Small intestine (tissue), 7 donors: Measurements from ENCODE around the gene PPIP5K1. TPM values are rescaled to one million over a fixed set of nuclear protein-coding genes. Genes with fewer than 3 reads are reported as not detected.

ENCODE experiments used
- DNase-seq, 2 donors: peaks; one replicate each; pipeline versions ENCODE4 v3.0.0 to v3.0.0-alpha.2; 2013
- FAIRE-seq: peaks from 2 replicates; lab custom pipeline; 2012; peaks lifted over from hg19 to GRCh38; lab: Jason Lieb, UNC
- H3K27ac ChIP-seq, 3 donors: one replicate each; pipeline ENCODE4 v1.5.1; 2013; ENCODE audit warnings: low read length in 2 of 3, mild to moderate bottlenecking in 2 of 3, control low read depth in 1 of 3, inconsistent platforms in 1 of 3, low read depth in 1 of 3, moderate library complexity in 1 of 3
- H3K27me3 ChIP-seq, 3 donors: one replicate each; pipeline ENCODE4 v1.6.1; 2013; ENCODE audit warnings: low read length in 3 of 3, inconsistent platforms in 1 of 3; ENCODE audit not compliant: control insufficient read depth in 3 of 3, insufficient read depth in 3 of 3
- H3K36me3 ChIP-seq, 3 donors: one replicate each; pipeline ENCODE4 v1.6.1; 2013; ENCODE audit warnings: low read length in 3 of 3, inconsistent platforms in 1 of 3, low read depth in 1 of 3, mild to moderate bottlenecking in 1 of 3, moderate library complexity in 1 of 3; ENCODE audit not compliant: control insufficient read depth in 3 of 3, insufficient read depth in 2 of 3
- H3K4me1 ChIP-seq, 3 donors: one replicate each; pipeline ENCODE4 v1.6.1; 2013; ENCODE audit warnings: low read length in 2 of 3, inconsistent platforms in 1 of 3, low read depth in 1 of 3, mild to moderate bottlenecking in 1 of 3, moderate library complexity in 1 of 3; ENCODE audit not compliant: control insufficient read depth in 3 of 3, insufficient read depth in 2 of 3
- H3K4me3 ChIP-seq, 3 donors: one replicate each; pipeline ENCODE4 v1.5.1; 2013; ENCODE audit warnings: low read length in 3 of 3, control low read depth in 1 of 3, inconsistent platforms in 1 of 3, low read depth in 1 of 3, mild to moderate bottlenecking in 1 of 3, moderate library complexity in 1 of 3
- H3K9me3 ChIP-seq, 2 donors: one replicate each; pipeline ENCODE4 v1.6.1; 2013; ENCODE audit warnings: low read depth in 1 of 2, low read length in 1 of 2; ENCODE audit not compliant: control insufficient read depth in 2 of 2, insufficient read depth in 1 of 2
- WGBS, 3 donors: extraction: QIAGEN DNeasy Blood & Tissue Kit; methylation state at CpG; one replicate each; pipeline ENCODE4 v1.1.7; 2013; 5-methylcytosine and 5-hydroxymethylcytosine counted together
- polyA plus RNA-seq, 4 donors: library from polyadenylated mRNA; stranded (reverse) in 3 of 4; unstranded in 1 of 4; fragments of 200-250 nt in 3 of 4; fragments of 120-200 nt in 1 of 4; gene quantifications; one replicate each; pipeline versions ENCODE4 v1.2.1 to v1.2.3, GENCODE V29; 2013
- donor health status: healthy with polysubstance abuse.
- donor health status: control.
- donor health status: control.
- donor health status: Bipolar disorder and iron deficiency.
- donor health status: healthy.

Gene PPIP5K1
- polyA plus RNA-seq, 4 donors, result 15.5 to 79.8 (median 62.9) TPM

- H3K36me3 ChIP-seq, result peaks cover 0 to 50% (median 0%) of the 10 kb centered on the region in 3 donors
- WGBS, 3 donors, result 80 to 88% (median 82%) methylated on average over 9 of the region's 9 CpGs
- no peak for DNase-seq
These were observed 62.8 kb downstream of the PPIP5K1 start for GRCh38 chr15:43527016-43527801.

GRCh38 chr15:43526261-43526930 lies 63.6 kb downstream of the PPIP5K1 start:
- FAIRE-seq (no peak), DNase-seq (no peak)
- H3K36me3 ChIP-seq, result peaks cover 0 to 58% (median 0%) of the 10 kb centered on the region in 3 donors
- 85 to 86% (median 86%) methylated on average over 11 of the region's 11 CpGs for WGBS, 3 donors
- no peak overlapping the region for H3K27ac ChIP-seq
- no peaks in the 10 kb centered on the region for H3K9me3 ChIP-seq
- H3K4me3 ChIP-seq, result no peak overlapping the region
- H3K4me1 ChIP-seq, result peaks cover 0 to 3% (median 0%) of the 10 kb centered on the region in 3 donors
- H3K27me3 ChIP-seq, result no peaks in the 10 kb centered on the region

More at GRCh38 chr15:43527016-43527801, 62.8 kb downstream of the PPIP5K1 start:
- Histone ChIP-seq H3K27ac (no peak overlapping the region), H3K4me1 (peaks cover 0 to 6% (median 0%) of the 10 kb centered on the region in 3 donors), H3K9me3 (no peaks in the 10 kb centered on the region), H3K27me3 (no peaks in the 10 kb centered on the region), H3K4me3 (no peak overlapping the region)
- no peak for FAIRE-seq

DNA sequence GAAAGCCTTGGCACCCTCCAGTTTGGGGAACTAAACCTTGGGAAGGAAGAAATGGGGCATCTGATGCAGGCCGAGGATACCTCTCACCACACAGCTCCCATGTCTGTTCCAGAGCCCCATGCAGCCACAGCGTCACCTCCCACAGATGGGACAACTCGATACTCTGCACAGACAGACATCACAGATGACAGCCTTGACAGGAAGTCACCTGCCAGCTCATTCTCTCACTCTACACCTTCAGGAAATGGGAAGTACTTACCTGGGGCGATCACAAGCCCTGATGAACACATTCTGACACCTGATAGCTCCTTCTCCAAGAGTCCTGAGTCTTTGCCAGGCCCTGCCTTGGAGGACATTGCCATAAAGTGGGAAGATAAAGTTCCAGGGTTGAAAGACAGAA lies 64.9 kb downstream of the PPIP5K1 start:
- no peak overlapping the region for H3K4me3 ChIP-seq
- no peaks in the 10 kb centered on the region for H3K4me1 ChIP-seq
- no peaks in the 10 kb centered on the region for H3K9me3 ChIP-seq
- H3K27ac ChIP-seq, result no peak overlapping the region
- H3K36me3 ChIP-seq, result peaks cover 0 to 54% (median 0%) of the 10 kb centered on the region in 3 donors
- no peaks in the 10 kb centered on the region for H3K27me3 ChIP-seq
- 70 to 83% (median 77%) methylated on average over 4 of the region's 4 CpGs for WGBS, 3 donors
- no peak for FAIRE-seq
- DNase-seq, result no peak

DNA sequence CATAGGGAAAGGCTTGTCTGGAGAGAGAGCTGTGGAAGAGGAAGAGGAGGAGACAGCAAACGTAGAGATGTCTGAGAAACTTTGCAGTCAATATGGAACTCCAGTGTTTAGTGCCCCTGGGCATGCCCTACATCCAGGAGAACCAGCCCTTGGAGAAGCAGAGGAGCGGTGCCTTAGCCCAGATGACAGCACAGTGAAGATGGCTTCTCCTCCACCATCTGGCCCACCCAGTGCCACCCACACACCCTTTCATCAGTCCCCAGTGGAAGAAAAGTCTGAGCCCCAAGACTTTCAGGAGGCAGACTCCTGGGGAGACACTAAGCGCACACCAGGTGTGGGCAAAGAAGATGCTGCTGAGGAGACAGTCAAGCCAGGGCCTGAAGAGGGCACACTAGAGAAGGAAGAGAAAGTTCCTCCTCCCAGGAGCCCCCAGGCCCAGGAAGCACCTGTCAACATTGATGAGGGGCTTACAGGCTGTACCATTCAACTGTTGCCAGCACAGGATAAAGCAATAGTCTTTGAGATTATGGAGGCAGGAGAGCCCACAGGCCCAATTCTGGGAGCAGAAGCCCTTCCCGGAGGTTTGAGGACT lies 65.7 kb downstream of the PPIP5K1 start:
- Histone ChIP-seq H3K4me1 (no peaks in the 10 kb centered on the region), H3K36me3 (peaks cover 0 to 51% (median 0%) of the 10 kb centered on the region in 3 donors), H3K9me3 (no peaks in the 10 kb centered on the region), H3K4me3 (no peak overlapping the region), H3K27me3 (no peaks in the 10 kb centered on the region), H3K27ac (no peak overlapping the region)
- 85 to 86% (median 86%) methylated on average over 4 of the region's 4 CpGs for WGBS, 3 donors
- DNase-seq (no peak), FAIRE-seq (no peak)

- Histone ChIP-seq H3K27me3 (no peaks in the 10 kb centered on the region), H3K36me3 (peaks cover 0 to 47% (median 0%) of the 10 kb centered on the region in 3 donors), H3K4me1 (no peaks in the 10 kb centered on the region), H3K27ac (no peak overlapping the region), H3K9me3 (no peaks in the 10 kb centered on the region), H3K4me3 (no peak overlapping the region)
- WGBS, 3 donors, result 87 to 96% (median 88%) methylated on average over 7 of the region's 7 CpGs
- FAIRE-seq, result no peak
- no peak for DNase-seq
These were observed 66.4 kb downstream of the PPIP5K1 start for GRCh38 chr15:43523646-43524045.

- Histone ChIP-seq H3K4me3 (no peak overlapping the region), H3K27ac (no peak overlapping the region), H3K27me3 (no peaks in the 10 kb centered on the region), H3K36me3 (peaks cover 0 to 37% (median 0%) of the 10 kb centered on the region in 3 donors), H3K9me3 (no peaks in the 10 kb centered on the region), H3K4me1 (peaks cover 0 to 11% (median 0%) of the 10 kb centered on the region in 3 donors)
- no peak for FAIRE-seq
- DNase-seq, result no peak
- WGBS, 3 donors, result 74 to 83% (median 76%) methylated on average over 9 of the region's 9 CpGs
These were observed 67.8 kb downstream of the PPIP5K1 start for GRCh38 chr15:43522247-43522646.

DNA sequence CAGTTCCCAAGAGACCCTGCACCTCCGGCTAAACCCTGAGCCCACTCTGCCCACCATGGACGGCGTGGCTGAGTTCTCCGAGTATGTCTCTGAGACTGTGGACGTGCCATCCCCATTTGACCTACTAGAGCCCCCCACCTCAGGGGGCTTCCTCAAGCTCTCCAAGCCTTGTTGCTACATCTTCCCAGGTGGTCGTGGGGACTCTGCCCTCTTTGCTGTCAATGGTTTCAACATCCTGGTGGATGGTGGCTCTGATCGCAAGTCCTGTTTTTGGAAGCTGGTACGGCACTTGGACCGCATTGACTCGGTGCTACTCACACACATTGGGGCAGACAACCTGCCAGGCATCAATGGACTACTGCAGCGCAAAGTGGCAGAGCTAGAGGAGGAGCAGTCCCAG lies 68.6 kb downstream of the PPIP5K1 start:
- Histone ChIP-seq H3K4me3 (no peak overlapping the region), H3K9me3 (no peaks in the 10 kb centered on the region), H3K36me3 (peaks cover 0 to 35% (median 0%) of the 10 kb centered on the region in 3 donors), H3K27ac (no peak overlapping the region), H3K4me1 (peaks cover 0 to 19% (median 0%) of the 10 kb centered on the region in 3 donors), H3K27me3 (no peaks in the 10 kb centered on the region)
- 88 to 94% (median 93%) methylated on average over 11 of the region's 11 CpGs for WGBS, 3 donors
- DNase-seq (no peak), FAIRE-seq (no peak)

DNA sequence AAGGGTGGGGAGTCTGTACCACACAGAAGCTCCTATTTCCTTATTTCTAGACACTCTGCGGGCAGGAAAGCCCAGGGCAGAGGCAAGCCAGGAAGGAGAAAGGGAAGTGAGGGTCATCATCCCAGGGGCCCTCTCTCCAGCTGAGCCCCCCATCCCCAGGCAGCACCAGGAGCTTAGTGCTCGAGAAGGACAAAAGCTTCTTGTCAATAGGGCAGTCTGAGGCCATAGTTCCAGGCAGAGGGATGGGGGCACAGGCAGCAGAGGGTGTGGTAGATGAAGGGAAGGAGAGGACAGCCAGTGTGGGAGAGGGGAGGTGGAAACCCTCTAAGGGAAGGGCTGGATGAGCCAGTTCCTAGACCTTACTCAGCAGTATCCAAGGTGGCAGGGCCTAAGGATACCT lies 69.9 kb downstream of the PPIP5K1 start:
- Histone ChIP-seq H3K27ac (no peak overlapping the region), H3K36me3 (peaks cover 0 to 33% (median 0%) of the 10 kb centered on the region in 3 donors), H3K27me3 (no peaks in the 10 kb centered on the region), H3K4me1 (peaks cover 0 to 26% (median 0%) of the 10 kb centered on the region in 3 donors), H3K9me3 (no peaks in the 10 kb centered on the region), H3K4me3 (no peak overlapping the region)
- 79 to 96% (median 89%) methylated on average over 2 of the region's 2 CpGs for WGBS, 3 donors
- no peak for FAIRE-seq
- DNase-seq, result no peak
